Measurements from ENCODE around the gene MGP.

The MGP gene

DNA sequence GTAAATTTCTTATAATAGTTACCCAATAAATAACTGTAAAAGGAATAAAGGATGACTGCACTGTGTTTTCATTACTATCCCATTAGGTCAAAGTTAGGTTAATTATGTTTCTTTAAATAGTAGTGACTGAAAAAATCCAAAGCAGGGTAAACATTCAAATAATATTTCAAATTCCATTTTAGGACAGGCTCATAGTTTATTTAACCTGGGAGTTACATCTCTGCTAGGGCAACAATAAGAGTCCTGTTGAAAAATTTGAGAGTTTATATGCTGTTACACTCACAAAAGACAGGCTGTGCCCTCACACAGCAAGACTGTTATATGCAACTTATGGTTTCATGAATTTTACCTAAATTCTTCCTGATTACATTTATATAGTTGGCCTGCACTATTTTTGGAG lies 44.6 kb upstream of the MGP start:
- no peak for TF ChIP-seq HOXD13 (CRISPR knock-in tag; IDR thresholded peaks at IDR 0.05; ENCODE audit: borderline replicate concordance)
- no peak for TF ChIP-seq ZFP41 (tag by site-specific recombination; IDR thresholded peaks at IDR 0.05; ENCODE audit: borderline replicate concordance)
- no peak for TF ChIP-seq ZNF19 (tag by site-specific recombination; IDR thresholded peaks at IDR 0.05; ENCODE audit: low read depth)
- H3K4me1 ChIP-seq (ENCODE audit: control insufficient read depth, insufficient read depth, low read length) = no peaks in the 10 kb centered on the region
- ChIA-PET POLR2A (no interaction called here), CTCF (interaction anchor here (0.7 kb wide), 1 partner anchor 1833 kb away, joined by 3 read pairs; no protein-coding TSS in a partner anchor)
- H3K4me3 ChIP-seq (ENCODE audit: low read depth, low read length) = no peak overlapping the region
- H3K27ac ChIP-seq (ENCODE audit: extremely low read depth, low read depth, low read length) = no peak overlapping the region
- no peaks in the 10 kb centered on the region for H3K9me3 ChIP-seq (ENCODE audit: control insufficient read depth, insufficient read depth, low read depth, low read length)
- H3K36me3 ChIP-seq (ENCODE audit: control insufficient read depth in 2 of 2, insufficient read depth in 1 of 2, low read length in 2 of 2) = no peaks in the 10 kb centered on the region

GRCh38 chr12:14928931-14929330 lies 43.3 kb upstream of the MGP start:
- H3K36me3 ChIP-seq (ENCODE audit: control insufficient read depth in 2 of 2, insufficient read depth in 1 of 2, low read length in 2 of 2) = no peaks in the 10 kb centered on the region
- POLR2A ChIA-PET = no interaction called here

More at GRCh38 chr12:14928931-14929330, 43.3 kb upstream of the MGP start:
- TF ChIP-seq KLF17 (tag by site-specific recombination; IDR thresholded peaks at IDR 0.05) (no peak), ZNF521 (tag by site-specific recombination; IDR thresholded peaks at IDR 0.05) (no peak), SALL2 (tag by site-specific recombination; IDR thresholded peaks at IDR 0.05; ENCODE audit: borderline replicate concordance) (no peak), ZBTB21 (tag by site-specific recombination; IDR thresholded peaks at IDR 0.05) (no peak), ZNF423 (tag by site-specific recombination; IDR thresholded peaks at IDR 0.05) (no peak), ZNF398 (tag by site-specific recombination; IDR thresholded peaks at IDR 0.05) (no peak), ZBTB6 (tag by site-specific recombination; IDR thresholded peaks at IDR 0.05) (no peak), ZNF202 (tag by site-specific recombination; IDR thresholded peaks at IDR 0.05; ENCODE audit: borderline replicate concordance) (no peak), ZNF768 (tag by site-specific recombination; IDR thresholded peaks at IDR 0.05) (no peak), SCRT1 (tag by site-specific recombination; IDR thresholded peaks at IDR 0.05; ENCODE audit: borderline replicate concordance) (no peak), ZNF248 (tag by site-specific recombination; IDR thresholded peaks at IDR 0.05) (no peak), GLI2 (tag by site-specific recombination; IDR thresholded peaks at IDR 0.05; ENCODE audit: borderline replicate concordance, low read depth) (no peak), ZNF654 (tag by site-specific recombination; IDR thresholded peaks at IDR 0.05; ENCODE audit: low read depth) (no peak), ZNF626 (tag by site-specific recombination; IDR thresholded peaks at IDR 0.05) (no peak), ZNF37A (tag by site-specific recombination; IDR thresholded peaks at IDR 0.05) (no peak), ZNF837 (tag by site-specific recombination; IDR thresholded peaks at IDR 0.05) (no peak), YY2 (tag by site-specific recombination; IDR thresholded peaks at IDR 0.05) (no peak), ZNF341 (tag by site-specific recombination; IDR thresholded peaks at IDR 0.05; ENCODE audit: low read depth) (no peak)
- TF ChIP-seq, protein P1, sequence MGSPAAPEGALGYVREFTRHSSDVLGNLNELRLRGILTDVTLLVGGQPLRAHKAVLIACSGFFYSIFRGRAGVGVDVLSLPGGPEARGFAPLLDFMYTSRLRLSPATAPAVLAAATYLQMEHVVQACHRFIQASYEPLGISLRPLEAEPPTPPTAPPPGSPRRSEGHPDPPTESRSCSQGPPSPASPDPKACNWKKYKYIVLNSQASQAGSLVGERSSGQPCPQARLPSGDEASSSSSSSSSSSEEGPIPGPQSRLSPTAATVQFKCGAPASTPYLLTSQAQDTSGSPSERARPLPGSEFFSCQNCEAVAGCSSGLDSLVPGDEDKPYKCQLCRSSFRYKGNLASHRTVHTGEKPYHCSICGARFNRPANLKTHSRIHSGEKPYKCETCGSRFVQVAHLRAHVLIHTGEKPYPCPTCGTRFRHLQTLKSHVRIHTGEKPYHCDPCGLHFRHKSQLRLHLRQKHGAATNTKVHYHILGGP (tag by site-specific recombination; IDR thresholded peaks at IDR 0.05) = no peak
- TF ChIP-seq, protein P2, sequence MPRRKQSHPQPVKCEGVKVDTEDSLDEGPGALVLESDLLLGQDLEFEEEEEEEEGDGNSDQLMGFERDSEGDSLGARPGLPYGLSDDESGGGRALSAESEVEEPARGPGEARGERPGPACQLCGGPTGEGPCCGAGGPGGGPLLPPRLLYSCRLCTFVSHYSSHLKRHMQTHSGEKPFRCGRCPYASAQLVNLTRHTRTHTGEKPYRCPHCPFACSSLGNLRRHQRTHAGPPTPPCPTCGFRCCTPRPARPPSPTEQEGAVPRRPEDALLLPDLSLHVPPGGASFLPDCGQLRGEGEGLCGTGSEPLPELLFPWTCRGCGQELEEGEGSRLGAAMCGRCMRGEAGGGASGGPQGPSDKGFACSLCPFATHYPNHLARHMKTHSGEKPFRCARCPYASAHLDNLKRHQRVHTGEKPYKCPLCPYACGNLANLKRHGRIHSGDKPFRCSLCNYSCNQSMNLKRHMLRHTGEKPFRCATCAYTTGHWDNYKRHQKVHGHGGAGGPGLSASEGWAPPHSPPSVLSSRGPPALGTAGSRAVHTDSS (tag by site-specific recombination; IDR thresholded peaks at IDR 0.05) = no peak
- no peak overlapping the region for H3K4me3 ChIP-seq (ENCODE audit: low read depth, low read length)
- no peaks in the 10 kb centered on the region for H3K9me3 ChIP-seq (ENCODE audit: control insufficient read depth, insufficient read depth, low read depth, low read length)
- H3K4me1 ChIP-seq (ENCODE audit: control insufficient read depth, insufficient read depth, low read length) = no peaks in the 10 kb centered on the region
- H3K27ac ChIP-seq (ENCODE audit: extremely low read depth, low read depth, low read length) = no peak overlapping the region
- CTCF ChIA-PET = interaction anchor here (0.6 to 0.8 kb wide), 3 partner anchors 16 to 340 kb away, joined by 3 read pairs; no protein-coding TSS in a partner anchor
